Heart right ventricle (tissue), 16 donors: Measurements from ENCODE around the gene CLCA4. TPM values are rescaled to one million over a fixed set of nuclear protein-coding genes. Genes with fewer than 3 reads are reported as not detected.
"Not testable (repeated sequence)": the region's sequence is repeated elsewhere in the genome, so short reads cannot be mapped to it uniquely, and the experiment has no call there.

Experiments
- ATAC-seq, 8 donors: fragments of 200-7000 bp; cut with Tn5 transposase; one replicate each; pipeline ENCODE4 v1.9.1; 2020; ENCODE audit warnings: mild to moderate bottlenecking in 8 of 8, moderate library complexity in 8 of 8, moderate number of reproducible peaks in 1 of 8
- DNase-seq, 2 donors: peaks; one replicate each; pipeline ENCODE4 v3.0.0-alpha.2; 2020
- H3K27ac ChIP-seq, 10 donors: fragments of 200-600 bp; sonication (generic) in 2 of 10; one replicate each; pipeline versions ENCODE4 v1.5.0 to v1.8.0; 2020 to 2022; ENCODE audit warnings: mild to moderate bottlenecking in 3 of 10
- H3K27me3 ChIP-seq, 7 donors: fragments of 200-600 bp; one replicate each; pipeline ENCODE4 v1.8.0; 2021 to 2022; ENCODE audit warnings: mild to moderate bottlenecking in 2 of 7
- H3K36me3 ChIP-seq, 9 donors: fragments of 200-600 bp; sonication (generic) in 1 of 9; one replicate each; pipeline versions ENCODE4 v1.5.0 to v1.8.0; 2020 to 2022; ENCODE audit warnings: mild to moderate bottlenecking in 2 of 9
- H3K4me1 ChIP-seq, 9 donors: fragments of 200-600 bp; sonication (generic) in 1 of 9; one replicate each; pipeline versions ENCODE4 v1.5.0 to v1.8.0; 2020 to 2022; ENCODE audit warnings: mild to moderate bottlenecking in 4 of 9
- H3K4me3 ChIP-seq, 10 donors: fragments of 200-600 bp; sonication (generic) in 2 of 10; one replicate each; pipeline versions ENCODE4 v1.5.0 to v1.8.0; 2020 to 2022; ENCODE audit warnings: mild to moderate bottlenecking in 7 of 10, moderate library complexity in 2 of 10
- H3K9me3 ChIP-seq, 11 donors: fragments of 200-600 bp in 10 of 11; sonication (generic) in 2 of 11; one replicate each; pipeline versions ENCODE4 v1.5.0 to v1.8.0; 2013 to 2022; ENCODE audit warnings: mild to moderate bottlenecking in 2 of 11, control low read depth in 1 of 11, moderate library complexity in 1 of 11
- CTCF ChIP-seq, 9 donors: fragments of 200-600 bp; sonication (generic) in 2 of 9; IDR thresholded peaks; one replicate each; pipeline versions ENCODE4 v1.5.0 to v1.8.0; 2021 to 2022; ENCODE audit warnings: antibody characterized with exemption in 9 of 9, mild to moderate bottlenecking in 5 of 9, moderate library complexity in 1 of 9
- WGBS, 2 donors: extraction: QIAGEN DNeasy Blood & Tissue Kit; methylation state at CpG; one replicate each; pipeline ENCODE4 v1.1.7; 2013; ENCODE audit warnings: inconsistent platforms in 1 of 2; 5-methylcytosine and 5-hydroxymethylcytosine counted together
- intact Hi-C, 10 donors: fragments of 100-400 bp; cut with DNase I; formaldehyde crosslinking; loops; one replicate each; pipeline versions ENCODE4 v1.11.1 to v1.14.2; 2022
- polyA plus RNA-seq, 2 donors: library from polyadenylated mRNA; stranded (reverse); fragments of 200-250 nt; gene quantifications; one replicate each; pipeline ENCODE4 v1.2.3, GENCODE V29; 2013
- total RNA-seq, 10 donors: library from RNA; stranded (reverse); fragmentation: NEBNext Ultra II Directional in 3 of 10; extraction: Animal tissue kit (Norgen Biotek cat#: 25700) in 3 of 10; gene quantifications; one replicate each; pipeline versions ENCODE4 v1.2.1 to v1.2.4, GENCODE V29; 2021 to 2023
- donor health status: Arrhythmogenic right ventricular cardiomyopathy.
- donor health status: ischemic (EF 13 %, LVEDD 7.1; RV severe dilation, severe dysfunction).
- donor health status: healthy with polysubstance abuse.
- donor health status: DM: no; HTN: yes; CAD: no.
- donor health status: DM: no; HTN: no; CAD: no.
- donor health status: ischemic (EF 25% LVEDD 6.9; RV normal size, moderate dysfunction).
- donor health status: ischemic (EF 25% LVEDD 5.7; RV mildly dilated, moderate dysfunction).
- donor health status: healthy.
- donor health status: DM: yes; HTN: yes; CAD: no.
- donor health status: Ischemic cardiomyopathy.
- donor health status: ischemic (EF 35%, LVEDD 5.7; RV mildly dilated, moderate dysfunction).
- donor health status: nonischemic (EF 11% LVEDD 7.7; RV severe dilation, severe dysfunction).
- donor health status: DM: yes; HTN: yes; CAD: no.
- donor health status: PGD.
- donor health status: ischemic (EF 29% LVEDD 5.4; RV normal size, mild dysfunction).
- donor health status: nonischemic (EF 23%, LVEDD 6.1; RV moderate dilation, normal function).

Gene CLCA4
- total and polyA plus RNA-seq, 12 donors = 0.04 to 0.23 TPM; not detected in 10

- H3K27me3 ChIP-seq, H3K9me3 ChIP-seq, H3K36me3 ChIP-seq: not testable (repeated sequence)
- peak overlapping the region in 9 of 10 donors; percentile 15 to 94 (median 84) for H3K27ac ChIP-seq
- peaks cover 0 to 52% (median 25%) of the 10 kb centered on the region in 9 donors for H3K4me1 ChIP-seq
- 19 to 24% methylated on average over 16 of the region's 16 CpGs for whole genome bisulfite sequencing, 2 donors
- ATAC-seq = peak in 7 of 8 donors; percentile 27 to 66 (median 43)
- peak overlapping the region in 9 of 10 donors; percentile 23 to 58 (median 42) for H3K4me3 ChIP-seq
- peak; percentile 19 to 64 (median 50) for TF ChIP-seq CTCF (IDR thresholded peaks at IDR 0.05)
- DNase-seq = peak in 1 of 2 donors; percentile 46
- intact Hi-C loops = loop anchor here in 7 of 10 donors (2.0 to 10.0 kb wide), 13 partner anchors 29 to 797 kb away; partner anchors contain the start of genes SH3GLB1 (in 4 of the 7), CLCA2 (in 1 of the 7) and ZNHIT6 (in 1 of the 7)
Measured at GRCh38 chr1:86502125-86502646, 44.7 kb upstream of the CLCA4 start.

DNA sequence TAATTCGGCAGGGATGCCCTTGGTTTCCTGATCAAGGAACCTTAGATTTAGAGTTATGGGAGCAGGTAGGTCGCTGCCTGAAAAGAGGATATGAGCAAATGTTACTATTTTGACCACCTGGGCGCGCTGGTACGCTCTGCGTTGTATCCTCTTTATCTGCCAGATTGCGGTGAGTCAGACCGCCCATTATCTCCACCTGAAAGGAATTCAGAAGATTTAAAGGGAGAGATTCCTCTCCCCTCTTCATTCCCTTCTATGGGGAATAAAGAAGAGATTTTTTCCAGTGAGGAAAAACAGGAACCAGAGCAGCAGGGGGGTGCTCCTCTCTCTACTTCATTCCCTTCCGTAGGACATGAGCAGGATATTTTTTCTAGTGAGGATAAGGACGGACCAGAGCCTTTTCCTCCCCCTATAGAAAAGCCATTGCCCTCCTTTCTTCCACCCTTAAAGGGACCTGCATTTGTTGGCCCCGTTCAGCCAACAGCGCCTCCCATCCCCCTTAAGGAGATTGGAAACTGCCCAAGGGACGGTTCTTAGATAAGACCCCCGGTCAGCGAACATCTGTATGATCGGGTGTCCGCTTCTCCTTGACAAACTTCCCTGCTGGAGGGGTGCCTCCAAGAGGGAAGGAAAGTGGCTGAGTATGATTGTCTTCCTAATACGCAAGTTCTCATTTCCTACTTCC, 44.0 kb upstream of the CLCA4 start:
- Histone ChIP-seq H3K27me3 (no peaks in the 10 kb centered on the region), H3K9me3 (no peaks in the 10 kb centered on the region), H3K4me3 (peak overlapping the region in 9 of 10 donors; percentile 23 to 58 (median 42)), H3K4me1 (peaks cover 0 to 52% (median 25%) of the 10 kb centered on the region in 9 donors), H3K36me3 (no peaks in the 10 kb centered on the region), H3K27ac (peak overlapping the region; percentile 15 to 94 (median 84))
- intact Hi-C loops = loop anchor here in 7 of 10 donors (2.0 to 10.0 kb wide), 13 partner anchors 30 to 798 kb away; partner anchors contain the start of genes SH3GLB1 (in 4 of the 7), CLCA2 (in 1 of the 7) and ZNHIT6 (in 1 of the 7)
- ATAC-seq (peak; percentile 26 to 73 (median 54)), DNase-seq (peak in 1 of 2 donors; percentile 50)
- no peak for TF ChIP-seq CTCF (IDR thresholded peaks at IDR 0.05)
- whole genome bisulfite sequencing, 2 donors = 11% methylated on average over 18 of the region's 18 CpGs

- peak overlapping the region; percentile 65 to 94 (median 84) for H3K27ac ChIP-seq
- WGBS, 2 donors = 11 to 20% methylated on average over 18 of the region's 18 CpGs
- peak; percentile 67 to 88 (median 78) for ATAC-seq
- H3K27me3 ChIP-seq = no peaks in the 10 kb centered on the region
- no peaks in the 10 kb centered on the region for H3K36me3 ChIP-seq
- intact Hi-C loops = loop anchor here in 7 of 10 donors (2.0 to 10.0 kb wide), 13 partner anchors 31 to 799 kb away; partner anchors contain the start of genes SH3GLB1 (in 4 of the 7), CLCA2 (in 1 of the 7) and ZNHIT6 (in 1 of the 7)
- peaks cover 0 to 52% (median 25%) of the 10 kb centered on the region in 9 donors for H3K4me1 ChIP-seq
- no peak for TF ChIP-seq CTCF (IDR thresholded peaks at IDR 0.05)
- H3K9me3 ChIP-seq = no peaks in the 10 kb centered on the region
- H3K4me3 ChIP-seq = peak overlapping the region in 9 of 10 donors; percentile 23 to 58 (median 42)
- DNase-seq = peak; percentile 62 to 65
Measured at GRCh38 chr1:86503406-86504136, 43.3 kb upstream of the CLCA4 start.

- intact Hi-C loops = loop anchor here in 7 of 10 donors (5.0 to 10.0 kb wide), 10 partner anchors 79 to 799 kb away; partner anchors contain the start of genes SH3GLB1 (in 3 of the 7), CLCA2 (in 1 of the 7) and ZNHIT6 (in 1 of the 7)
- H3K36me3 ChIP-seq = no peaks in the 10 kb centered on the region
- TF ChIP-seq CTCF (IDR thresholded peaks at IDR 0.05) = no peak
- no peaks in the 10 kb centered on the region for H3K9me3 ChIP-seq
- 23 to 35% methylated on average over 9 of the region's 9 CpGs for WGBS, 2 donors
- ATAC-seq = peak; percentile 43 to 91 (median 80)
- H3K4me1 ChIP-seq = peaks cover 0 to 52% (median 25%) of the 10 kb centered on the region in 9 donors
- DNase-seq = peak in 1 of 2 donors; percentile 46
- H3K27ac ChIP-seq = peak overlapping the region; percentile 65 to 94 (median 84)
- peak overlapping the region in 8 of 10 donors; percentile 23 to 58 (median 46) for H3K4me3 ChIP-seq
- H3K27me3 ChIP-seq = no peaks in the 10 kb centered on the region
Measured at GRCh38 chr1:86504137-86504479, 42.8 kb upstream of the CLCA4 start.
